Duodenal mucosa (tissue), 2 donors: ENCODE measurements around the gene NCAPH2.

ENCODE experiments used
- H3K27ac ChIP-seq: one replicate; pipeline ENCODE4 v1.7.0; 2013; ENCODE audit warnings: low read depth, low read length
- H3K27me3 ChIP-seq, 2 donors: one replicate each; pipeline ENCODE4 v1.7.0; 2013; ENCODE audit warnings: low read length in 2 of 2, control low read depth in 1 of 2; ENCODE audit not compliant: insufficient read depth in 2 of 2, control insufficient read depth in 1 of 2
- H3K36me3 ChIP-seq, 2 donors: one replicate each; pipeline ENCODE4 v1.7.0; 2013; ENCODE audit warnings: low read length in 2 of 2, control low read depth in 1 of 2; ENCODE audit not compliant: insufficient read depth in 2 of 2, control insufficient read depth in 1 of 2
- H3K4me1 ChIP-seq, 2 donors: one replicate each; pipeline ENCODE4 v1.7.0; 2013; ENCODE audit warnings: low read length in 2 of 2, control low read depth in 1 of 2; ENCODE audit not compliant: insufficient read depth in 2 of 2, control insufficient read depth in 1 of 2
- H3K4me3 ChIP-seq, 2 donors: one replicate each; pipeline ENCODE4 v1.7.0; 2013; ENCODE audit warnings: low read length in 2 of 2, low read depth in 1 of 2
- H3K9ac ChIP-seq, 2 donors: one replicate each; pipeline ENCODE4 v1.7.0; 2013; ENCODE audit warnings: low read length in 2 of 2, low read depth in 1 of 2
- H3K9me3 ChIP-seq, 2 donors: one replicate each; pipeline ENCODE4 v1.7.0; 2013; ENCODE audit warnings: low read length in 2 of 2, control low read depth in 1 of 2; ENCODE audit not compliant: control insufficient read depth in 1 of 2

NCAPH2 gene

DNA sequence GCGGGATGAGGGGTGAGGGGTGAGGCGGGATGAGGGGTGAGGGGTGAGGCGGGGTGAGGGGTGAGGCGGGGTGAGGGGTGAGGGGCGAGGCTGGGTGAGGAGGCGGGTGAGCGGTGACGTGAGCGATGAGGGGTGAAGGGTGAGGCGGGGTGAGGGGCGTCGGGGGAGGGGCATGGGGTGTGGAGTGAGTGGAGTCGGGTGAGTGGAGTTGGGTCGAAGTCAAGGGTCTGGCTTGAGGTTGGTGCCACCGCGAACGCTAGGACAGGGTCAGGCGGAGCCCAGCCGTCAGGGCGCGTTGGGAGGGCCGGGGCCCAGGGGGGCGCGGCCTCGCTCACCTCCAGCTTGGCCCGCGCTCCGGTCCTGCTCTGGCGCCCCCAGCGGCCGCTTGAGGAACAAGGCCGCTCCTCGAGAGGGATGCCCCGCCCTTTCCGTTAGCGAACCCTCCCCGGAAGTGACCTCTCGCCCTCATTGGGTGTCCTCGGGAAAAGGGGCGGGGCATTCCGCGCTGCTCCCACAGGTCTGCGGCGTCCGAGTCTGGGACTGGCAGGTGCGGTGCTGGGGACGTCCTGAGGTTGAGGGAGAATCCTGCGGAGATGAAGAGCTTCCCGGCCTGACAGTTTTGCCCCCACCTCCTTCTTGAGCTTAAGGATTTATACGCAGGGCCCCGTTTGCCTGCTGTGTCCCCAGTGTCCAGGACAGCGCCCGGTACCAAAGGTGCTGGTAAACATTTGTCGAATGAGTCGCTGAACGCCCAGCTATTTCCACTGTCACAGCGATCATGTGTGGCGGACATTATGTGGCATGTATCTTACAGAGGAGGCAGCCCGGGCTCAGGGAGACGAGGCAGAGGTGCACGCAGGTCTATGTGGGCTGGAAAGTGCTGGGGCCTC, 54.7 kb downstream of the NCAPH2 start, which contains the start of gene SYCE3:
SYCE3 (minus strand) TSS at position 397 of the 890 bp plus-strand sequence. CDS start 6,514 bp downstream, outside the sequence.
- Histone ChIP-seq H3K27me3 (no peaks in the 10 kb centered on the region), H3K27ac (peak within 1 kb of the TSS; percentile 71)

DNA sequence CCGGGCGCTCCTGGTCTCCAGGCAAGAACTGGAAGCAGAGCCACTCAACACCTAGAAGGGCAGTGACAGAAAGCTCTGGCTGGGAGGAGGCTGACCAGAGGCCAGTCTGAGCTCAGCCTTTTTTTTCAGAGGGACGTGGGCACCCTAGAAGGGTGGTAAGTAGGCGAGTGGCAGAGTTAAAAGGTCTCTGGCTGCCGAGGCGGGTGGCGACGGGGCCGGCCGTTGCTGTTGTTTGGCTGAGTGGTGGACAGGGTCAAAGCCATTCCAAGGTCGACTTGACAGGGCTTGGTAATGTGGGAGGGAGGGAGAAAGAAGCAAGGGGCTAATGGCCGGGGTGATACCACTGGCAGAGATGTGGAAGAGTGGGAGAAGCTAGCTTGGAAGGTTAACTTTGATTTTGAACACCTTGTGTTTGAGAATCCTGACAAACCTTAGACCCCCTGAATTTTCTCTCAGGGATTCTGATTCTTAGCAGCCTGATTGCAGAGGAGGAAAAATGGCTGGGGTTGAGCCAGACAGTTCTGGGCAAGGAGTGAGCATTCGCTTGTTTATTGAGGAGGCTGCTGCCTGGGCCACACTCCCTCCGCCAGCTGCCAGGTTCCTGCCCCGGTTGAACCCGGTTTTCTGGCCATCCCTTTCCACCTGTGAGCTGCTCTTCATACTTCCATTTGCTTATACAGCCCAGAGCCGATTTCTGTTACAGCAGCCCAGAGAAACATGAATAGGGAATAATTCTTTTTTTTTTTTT, 55.6 kb downstream of the NCAPH2 start:
- no peaks in the 10 kb centered on the region for H3K27me3 ChIP-seq
- H3K9me3 ChIP-seq = no peaks in the 10 kb centered on the region
- H3K36me3 ChIP-seq = no peaks in the 10 kb centered on the region
- peaks cover 11 to 14% of the 10 kb centered on the region in 2 donors for H3K4me1 ChIP-seq
- peak overlapping the region; percentile 71 for H3K27ac ChIP-seq
- H3K4me3 ChIP-seq = peak overlapping the region; percentile 72 to 84
- peak overlapping the region; percentile 64 to 86 for H3K9ac ChIP-seq

More for the DNA sequence above, 54.7 kb downstream of the NCAPH2 start, which contains the start of gene SYCE3:
- Histone ChIP-seq H3K9me3 (no peaks in the 10 kb centered on the region), H3K9ac (peak within 1 kb of the TSS; percentile 64 to 86), H3K4me1 (peaks cover 9 to 14% of the 10 kb centered on the region in 2 donors), H3K36me3 (no peaks in the 10 kb centered on the region), H3K4me3 (peak within 1 kb of the TSS; percentile 72 to 84)

DNA sequence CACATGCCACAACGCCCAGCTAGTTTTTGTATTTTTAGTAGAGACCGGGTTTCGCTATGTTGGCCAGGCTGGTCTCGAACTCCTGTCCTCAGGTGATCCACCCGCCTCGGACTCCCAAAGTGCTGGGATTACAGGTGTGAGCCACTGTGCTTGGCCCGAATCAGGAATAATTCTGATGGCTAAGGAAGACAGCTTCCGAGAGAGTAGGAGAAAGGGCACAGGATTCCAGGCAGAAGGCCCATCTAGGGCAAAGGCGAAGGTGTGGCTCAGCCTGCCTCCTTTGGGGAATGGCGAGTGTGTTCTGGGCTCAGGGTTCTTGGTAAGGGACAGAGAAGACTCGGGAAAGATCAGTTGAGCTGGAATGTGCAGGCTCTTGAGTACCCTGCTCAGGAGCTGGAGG, 56.3 kb downstream of the NCAPH2 start:
- H3K36me3 ChIP-seq = peaks cover 0 to 3% of the 10 kb centered on the region in 2 donors
- H3K9ac ChIP-seq = no peak overlapping the region
- H3K4me3 ChIP-seq = no peak overlapping the region
- no peaks in the 10 kb centered on the region for H3K27me3 ChIP-seq
- peaks cover 18 to 20% of the 10 kb centered on the region in 2 donors for H3K4me1 ChIP-seq
- H3K27ac ChIP-seq = no peak overlapping the region
- no peaks in the 10 kb centered on the region for H3K9me3 ChIP-seq

DNA sequence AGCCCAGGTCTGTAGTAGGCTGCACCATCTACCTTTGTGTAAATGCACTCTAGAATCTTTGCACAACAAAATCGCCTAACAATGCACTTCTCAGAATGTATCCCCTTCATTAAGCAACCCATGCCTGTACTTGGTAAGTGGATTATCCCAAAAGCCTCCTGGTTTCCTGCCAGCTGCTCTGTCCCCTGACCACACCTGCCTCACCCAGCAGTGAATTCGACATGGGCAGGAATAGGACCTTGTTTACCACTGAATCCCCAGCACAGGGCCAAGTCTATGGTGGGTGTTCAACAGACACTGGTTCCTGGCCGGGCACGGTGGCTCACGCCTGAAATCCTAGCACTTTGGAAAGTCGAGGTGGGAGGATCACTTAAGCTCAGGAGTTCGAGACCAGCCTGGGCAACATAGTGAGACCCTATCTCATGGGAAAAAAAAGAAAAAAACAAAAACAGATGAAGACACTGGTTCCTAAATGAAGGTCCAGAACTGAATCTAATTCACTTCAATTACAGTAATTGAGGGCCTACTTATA, 59.8 kb downstream of the NCAPH2 start:
- Histone ChIP-seq H3K27me3 (no peaks in the 10 kb centered on the region), H3K27ac (no peak overlapping the region), H3K4me1 (peaks cover 21 to 24% of the 10 kb centered on the region in 2 donors), H3K9ac (no peak overlapping the region), H3K36me3 (peaks cover 5 to 28% of the 10 kb centered on the region in 2 donors), H3K4me3 (no peak overlapping the region), H3K9me3 (no peaks in the 10 kb centered on the region)

DNA sequence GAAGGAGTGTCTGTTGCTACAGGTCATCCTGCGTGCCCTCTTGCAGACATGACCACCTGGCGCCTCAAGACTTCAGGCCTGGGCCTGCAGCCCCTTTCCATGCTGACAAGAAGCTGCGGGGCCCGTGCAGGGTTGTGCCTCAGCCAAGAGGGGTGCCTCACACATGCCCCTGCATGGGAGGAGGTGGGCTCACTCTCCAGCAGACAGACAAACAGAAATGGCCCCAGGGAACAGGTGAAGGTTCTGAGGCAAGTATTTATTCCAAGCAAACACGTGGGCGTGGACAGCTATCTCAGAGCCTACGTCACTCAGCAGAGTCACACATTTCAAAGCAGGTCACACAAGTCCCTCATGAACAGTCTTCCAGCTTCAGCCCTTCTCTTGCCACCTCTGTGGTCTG, 60.6 kb downstream of the NCAPH2 start:
- Histone ChIP-seq H3K4me1 (peaks cover 16 to 20% of the 10 kb centered on the region in 2 donors), H3K27ac (peak overlapping the region; percentile 22), H3K9ac (no peak overlapping the region)

DNA sequence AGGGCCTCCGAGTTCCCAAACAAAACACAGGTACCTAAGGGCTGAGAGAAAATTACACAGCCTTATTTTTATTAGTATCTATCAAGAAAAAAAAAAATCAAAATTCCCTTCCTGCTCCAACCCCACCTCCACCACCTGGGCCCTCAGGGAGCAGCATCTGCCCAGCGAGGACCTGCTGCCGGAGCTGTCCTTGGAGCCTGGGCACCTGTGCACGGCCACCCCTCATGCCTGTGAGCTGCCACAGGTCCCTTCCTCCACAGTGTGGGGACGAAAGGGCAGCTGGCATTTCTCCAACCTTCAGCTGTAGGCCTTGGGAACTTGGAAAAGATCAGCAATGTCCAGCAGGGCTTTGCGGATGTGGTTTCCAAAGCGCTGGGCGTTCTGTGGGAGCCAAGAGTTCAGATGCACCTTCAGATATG, 61.0 kb downstream of the NCAPH2 start:
- Histone ChIP-seq H3K27ac (peak overlapping the region; percentile 22), H3K27me3 (no peaks in the 10 kb centered on the region), H3K36me3 (peaks cover 5 to 34% of the 10 kb centered on the region in 2 donors), H3K9ac (no peak overlapping the region), H3K4me1 (peaks cover 12 to 16% of the 10 kb centered on the region in 2 donors), H3K4me3 (peak overlapping the region in 1 of 2 donors; percentile 0), H3K9me3 (no peaks in the 10 kb centered on the region)

More for the DNA sequence above, 60.6 kb downstream of the NCAPH2 start:
- Histone ChIP-seq H3K4me3 (peak overlapping the region in 1 of 2 donors; percentile 0), H3K27me3 (no peaks in the 10 kb centered on the region), H3K9me3 (no peaks in the 10 kb centered on the region), H3K36me3 (peaks cover 5 to 32% of the 10 kb centered on the region in 2 donors)

DNA sequence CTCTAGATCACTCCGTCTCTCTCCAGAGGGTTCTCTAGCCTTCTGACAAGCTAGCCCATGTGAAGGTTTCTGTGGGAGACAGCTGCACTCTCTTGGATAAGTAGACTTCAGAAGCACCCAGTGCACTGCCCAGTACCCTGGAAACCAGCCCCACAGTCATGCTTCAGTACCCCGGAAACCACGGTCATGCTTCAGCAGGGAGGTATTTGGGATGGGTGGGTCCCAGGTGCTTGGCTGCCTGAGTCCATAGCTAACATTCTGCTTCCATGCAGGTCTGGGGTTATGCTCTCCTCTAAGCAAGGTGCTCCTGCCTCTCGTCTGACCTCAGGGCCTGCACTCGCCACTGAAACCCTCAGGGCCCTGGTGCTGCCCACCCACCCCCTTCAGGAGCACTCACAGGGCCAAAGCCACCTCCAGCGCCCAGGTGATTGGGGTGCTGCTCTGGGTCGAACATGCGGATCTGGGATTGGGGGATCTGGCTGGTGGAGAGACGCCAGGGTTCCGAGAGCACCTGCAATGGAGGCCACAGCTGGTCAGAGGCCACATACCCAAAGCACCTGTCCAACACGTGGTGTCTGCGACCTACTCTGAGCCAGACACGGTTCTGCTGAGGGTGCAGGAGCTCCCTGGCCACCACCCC, 62.0 kb downstream of the NCAPH2 start:
- no peaks in the 10 kb centered on the region for H3K27me3 ChIP-seq
- H3K4me1 ChIP-seq = peaks cover 11 to 12% of the 10 kb centered on the region in 2 donors
- no peak overlapping the region for H3K4me3 ChIP-seq
- no peak overlapping the region for H3K27ac ChIP-seq
- no peak overlapping the region for H3K9ac ChIP-seq
- H3K9me3 ChIP-seq = no peaks in the 10 kb centered on the region
- H3K36me3 ChIP-seq = peaks cover 5 to 34% of the 10 kb centered on the region in 2 donors

DNA sequence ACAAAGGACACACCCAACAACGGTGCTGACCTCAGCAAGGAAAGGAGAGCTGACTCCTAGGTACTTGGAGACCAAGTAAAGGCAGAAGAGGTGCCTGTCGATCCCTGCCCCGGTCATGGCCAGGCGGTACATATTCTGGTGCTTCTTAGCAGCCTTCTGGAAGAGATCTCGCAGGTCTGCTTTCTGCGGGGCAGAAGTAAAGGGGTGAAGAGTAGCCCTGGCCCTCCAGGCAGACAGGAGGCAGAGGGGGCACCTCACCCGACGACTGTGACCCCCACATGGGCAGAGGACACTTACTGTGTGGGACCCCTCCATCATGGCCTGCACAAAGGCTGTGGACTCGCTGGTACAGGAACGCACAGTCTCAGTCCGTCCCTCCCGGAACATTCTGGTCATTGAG, 62.8 kb downstream of the NCAPH2 start:
- no peak overlapping the region for H3K27ac ChIP-seq
- H3K27me3 ChIP-seq = no peaks in the 10 kb centered on the region
- peaks cover 11 to 12% of the 10 kb centered on the region in 2 donors for H3K4me1 ChIP-seq
- peaks cover 5 to 34% of the 10 kb centered on the region in 2 donors for H3K36me3 ChIP-seq
- H3K9me3 ChIP-seq = no peaks in the 10 kb centered on the region
- H3K9ac ChIP-seq = no peak overlapping the region
- no peak overlapping the region for H3K4me3 ChIP-seq

DNA sequence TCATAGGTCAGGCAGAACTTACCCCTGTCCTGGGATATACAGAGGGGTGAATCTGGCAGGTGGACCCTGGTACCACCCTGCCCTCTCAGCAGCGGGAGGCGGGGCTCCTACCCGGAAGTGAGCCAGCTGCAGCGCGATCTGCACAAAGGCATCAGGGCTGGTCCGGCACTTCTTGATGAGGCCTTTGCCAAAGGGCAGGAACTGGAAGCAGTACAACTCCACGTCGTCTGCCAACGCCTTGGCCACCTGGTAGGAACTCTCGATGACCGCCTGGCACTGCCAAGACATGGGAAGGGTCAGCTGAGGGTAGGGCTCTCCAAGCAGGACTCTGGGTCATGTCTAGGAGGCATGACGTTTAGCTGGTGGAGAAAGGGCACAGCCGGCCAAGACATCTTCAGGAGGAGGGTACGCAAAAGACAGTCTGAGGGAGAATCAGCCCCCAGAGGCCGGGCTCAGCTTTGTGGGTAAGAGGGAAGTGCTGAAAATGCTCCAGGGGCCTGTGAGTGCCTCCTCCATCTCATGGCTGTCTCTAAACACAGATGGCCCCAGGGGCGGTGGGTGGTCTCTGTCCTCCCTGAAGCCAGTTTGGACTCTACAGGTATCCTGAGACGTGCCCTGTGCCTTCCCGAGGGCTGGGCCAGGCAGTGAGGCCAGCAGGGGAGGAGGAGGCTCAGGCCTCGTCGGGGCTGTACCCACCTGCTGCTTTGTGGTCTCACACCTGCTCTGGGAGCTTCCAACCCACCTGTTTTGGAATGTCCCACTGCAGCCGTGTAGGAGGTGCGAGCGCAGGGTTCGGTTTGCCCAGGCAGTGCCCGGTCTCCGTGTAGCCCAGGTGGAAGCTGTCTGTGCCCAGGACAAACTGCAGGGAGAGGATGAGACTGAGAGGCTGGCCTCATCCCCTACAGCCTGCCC, 63.5 kb downstream of the NCAPH2 start:
- no peak overlapping the region for H3K4me3 ChIP-seq
- peaks cover 11 to 12% of the 10 kb centered on the region in 2 donors for H3K4me1 ChIP-seq
- H3K36me3 ChIP-seq = peaks cover 5 to 34% of the 10 kb centered on the region in 2 donors
- no peaks in the 10 kb centered on the region for H3K9me3 ChIP-seq
- no peaks in the 10 kb centered on the region for H3K27me3 ChIP-seq
- H3K9ac ChIP-seq = no peak overlapping the region
- no peak overlapping the region for H3K27ac ChIP-seq
